ENCODE measurements around the gene SCRN1. TPM values are rescaled to one million over a fixed set of nuclear protein-coding genes. Genes with fewer than 3 reads are reported as not detected.

The SCRN1 gene
- polyA plus RNA-seq, 4 donors = 60.9 to 66.2 (median 61.8) TPM

GRCh38 chr7:29873644-29874294, 115.8 kb downstream of the SCRN1 start:
- DNase-seq (ENCODE audit: low read depth in 4 of 4, low spot score in 2 of 4) = no peak

GRCh38 chr7:29871787-29872398, 117.7 kb downstream of the SCRN1 start:
- no peak for DNase-seq (ENCODE audit: low read depth in 4 of 4, low spot score in 2 of 4)

Other genes starting within 250 kb of the SCRN1 start
- 1 to 10 TPM; 4.9 to 5.3 (median 5.1) TPM for gene WIPF3, start 183.3 kb downstream of the SCRN1 start, polyA plus RNA-seq (ENCODE audit: insufficient read length in 4 of 4)
- 10 to 100 TPM; 17.9 to 23.5 (median 21.2) TPM for gene FKBP14, start 36.9 kb upstream of the SCRN1 start, polyA plus RNA-seq (ENCODE audit: insufficient read length in 4 of 4)
- gene PLEKHA8, start 38.6 kb upstream of the SCRN1 start, polyA plus RNA-seq (ENCODE audit: insufficient read length in 4 of 4) = 10 to 100 TPM; 15.1 to 20.5 (median 17.7) TPM
- gene MTURN, start 145.2 kb upstream of the SCRN1 start, polyA plus RNA-seq (ENCODE audit: insufficient read length in 4 of 4) = 10 to 100 TPM; 79.0 to 91.2 (median 85.5) TPM

Measured in left renal cortex interstitium (tissue), 4 donors.